VCaP (cell line): ENCODE data around the gene KRTAP1-4.
"Not testable (repeated sequence)": the region's sequence is repeated elsewhere in the genome, so short reads cannot be mapped to it uniquely, and the experiment has no call there.

Source experiments
- H3K27ac ChIP-seq: fragments of 450-650 bp; 2 replicates; pipeline ENCODE4 v1.5.1; 2017
- CTCF ChIP-seq: fragments of 450-650 bp; conservative IDR thresholded peaks from 2 replicates; pipeline ENCODE4 v1.5.1; 2017; ENCODE audit warnings: mild to moderate bottlenecking, moderate library complexity

Gene KRTAP1-4

DNA sequence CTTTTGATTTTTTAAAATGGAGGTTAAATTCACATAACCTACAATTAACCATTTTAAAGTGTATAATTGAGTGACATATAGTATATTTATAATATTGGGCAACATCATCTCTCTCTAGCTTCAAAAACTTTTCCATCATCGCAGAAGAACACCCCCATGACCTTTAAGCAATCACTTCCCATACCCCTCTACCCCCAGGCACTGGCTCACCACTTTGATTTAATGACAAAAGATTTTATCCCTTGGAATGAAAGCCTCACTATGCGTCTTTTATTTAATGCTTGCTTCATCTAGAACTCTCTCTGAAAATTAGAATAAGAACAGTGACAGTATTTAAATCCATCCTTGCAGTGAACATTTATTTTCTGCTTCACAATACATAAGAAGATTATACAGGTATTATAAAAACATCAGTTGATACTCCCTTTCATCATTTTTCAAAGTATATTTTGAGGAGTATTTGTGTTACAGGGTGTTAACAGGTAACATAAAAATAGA, 7.9 kb upstream of the KRTAP1-4 start:
- no peak for TF ChIP-seq CTCF
- H3K27ac ChIP-seq, result no peak overlapping the region

- H3K27ac ChIP-seq, result not testable (repeated sequence)
These were observed 4.4 kb upstream of the KRTAP1-4 start, which contains the start of gene KRTAP1-3 for GRCh38 chr17:41034346-41034935. Gene KRTAP1-3, minus strand, starts transcription at chr17:41034874. Its CDS starts 53 bp downstream, at chr17:41034821.

DNA sequence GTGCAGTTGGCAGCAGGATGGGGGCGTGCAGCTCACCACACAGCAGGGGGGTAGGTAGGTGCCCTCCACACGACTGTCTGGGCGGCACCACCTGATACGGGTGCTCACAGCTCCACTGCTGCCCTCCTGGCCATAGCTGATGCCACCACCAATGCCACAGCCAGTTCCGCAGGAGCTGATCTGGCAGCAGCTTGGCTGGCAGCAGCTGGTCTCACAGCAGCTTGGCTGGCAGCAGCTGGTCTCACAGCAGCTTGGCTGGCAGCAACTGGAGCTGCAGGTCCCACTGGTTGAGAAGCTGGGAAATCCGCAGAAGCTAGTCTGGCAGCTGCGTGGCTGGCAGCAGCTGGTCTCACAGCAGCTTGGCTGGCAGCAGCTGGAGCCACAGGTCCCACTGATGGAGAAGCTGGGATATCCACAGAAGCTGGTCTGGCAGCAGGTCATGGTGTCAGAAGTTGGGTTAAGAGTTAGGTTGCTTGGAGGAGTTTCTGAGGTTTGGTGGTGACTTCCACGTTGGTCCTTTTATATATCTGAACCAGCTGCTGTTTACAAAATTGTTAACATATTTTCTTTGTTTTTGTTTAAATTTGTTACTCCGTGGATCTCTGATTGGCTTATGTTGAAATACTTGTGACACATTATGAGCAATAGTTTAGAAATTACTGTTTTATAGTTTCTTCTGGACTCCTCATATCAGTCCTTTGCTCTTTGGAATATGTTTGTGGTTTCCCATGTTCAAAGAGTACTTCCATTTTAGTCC, 3.1 kb downstream of the KRTAP1-4 start, which contains the start of gene KRTAP1-5:
KRTAP1-5 (minus strand) TSS at position 494 of the 757 bp plus-strand sequence; CDS start at position 441, 53 bp downstream.
- H3K27ac ChIP-seq, result no peak within 1 kb of the TSS

DNA sequence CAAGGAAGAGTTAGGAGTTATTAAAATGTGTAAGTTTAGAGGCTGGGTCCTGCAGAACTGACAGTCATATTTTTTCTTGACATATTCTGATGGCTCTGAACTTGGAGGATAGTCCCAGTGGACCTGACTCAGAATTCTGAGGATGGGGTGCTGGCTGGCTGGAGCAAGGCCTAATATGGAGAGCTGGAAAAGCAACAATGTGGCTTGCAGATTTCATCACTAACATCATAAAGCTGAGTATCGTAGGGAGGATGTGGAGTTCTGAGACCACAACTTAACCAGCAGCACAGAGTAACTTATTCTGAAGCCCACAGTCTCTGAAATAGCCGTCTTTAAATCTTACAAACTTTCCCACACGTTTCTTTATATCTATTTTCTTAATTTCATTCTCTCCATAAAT, 5.3 kb downstream of the KRTAP1-4 start:
- H3K27ac ChIP-seq, result no peak overlapping the region
- TF ChIP-seq CTCF, result no peak

More for the DNA sequence above, 3.1 kb downstream of the KRTAP1-4 start, which contains the start of gene KRTAP1-5:
- no peak for TF ChIP-seq CTCF

DNA sequence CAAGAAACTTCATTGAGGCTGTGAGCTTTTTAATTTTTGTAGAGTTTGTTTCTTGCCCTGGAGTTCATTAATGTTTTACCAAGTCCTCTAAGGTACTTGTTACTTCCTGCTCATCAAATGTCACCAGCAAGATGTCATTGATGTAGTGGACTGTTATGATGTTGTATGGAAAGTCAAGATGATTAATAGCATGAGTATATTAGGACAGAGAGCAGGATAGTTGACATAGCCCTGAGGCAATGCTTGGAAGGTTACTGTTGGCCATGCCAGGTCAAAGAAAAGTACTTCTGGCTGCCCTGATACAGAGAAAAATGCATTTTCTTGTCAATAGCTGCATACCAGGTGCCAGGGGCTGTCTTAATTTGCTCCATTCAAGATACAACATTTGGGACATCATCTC, 9.7 kb downstream of the KRTAP1-4 start:
- no peak overlapping the region for H3K27ac ChIP-seq
- TF ChIP-seq CTCF, result no peak

DNA sequence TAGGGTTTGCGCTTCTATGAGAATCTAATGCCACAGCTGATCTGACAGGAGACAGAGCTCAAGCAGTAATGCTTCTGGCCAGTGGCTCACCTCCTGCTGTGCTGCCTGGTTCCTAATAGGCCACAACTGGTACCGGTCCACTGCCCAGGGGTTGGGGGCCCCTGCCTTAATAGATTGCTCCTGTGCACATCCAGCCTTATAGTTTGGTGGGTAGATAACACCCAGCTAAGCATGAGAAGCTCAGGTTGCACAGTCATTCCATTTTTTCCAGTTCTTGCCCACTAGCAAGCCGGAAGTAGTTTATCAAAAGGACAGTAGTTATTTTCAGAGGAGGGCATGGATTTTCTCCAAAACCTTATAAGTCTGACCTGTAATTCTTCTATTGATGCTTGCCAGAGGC, 10.6 kb downstream of the KRTAP1-4 start:
- H3K27ac ChIP-seq, result no peak overlapping the region
- TF ChIP-seq CTCF, result no peak

- no peak overlapping the region for H3K27ac ChIP-seq
- TF ChIP-seq CTCF, result no peak
These were observed 11.5 kb downstream of the KRTAP1-4 start for GRCh38 chr17:41018541-41018940.
